Thymus (tissue), 2 donors: ENCODE results near the gene KRTAP2-2. TPM values are rescaled to one million over a fixed set of nuclear protein-coding genes. Genes with fewer than 3 reads are reported as not detected.

Source experiments
- polyA plus RNA-seq: library from polyadenylated mRNA; stranded (reverse); fragments of 200-250 nt; gene quantifications from one replicate; pipeline ENCODE4 v1.2.3, GENCODE V29; 2013
- total RNA-seq: library from RNA; stranded (reverse); fragments of 120-200 nt; gene quantifications from one replicate; pipeline ENCODE4 v1.2.4, GENCODE V29; 2013
- donor health status: healthy.

Gene KRTAP2-2
- total and polyA plus RNA-seq, 2 donors, result not detected

Other genes starting within 250 kb of the KRTAP2-2 start
Only the 30 nearest of the 37 such genes appear.
- gene KRT20, start 170.0 kb downstream of the KRTAP2-2 start, total RNA-seq, result 0.85 TPM
- 3.8 TPM for gene KRT20, start 170.0 kb downstream of the KRTAP2-2 start, polyA plus RNA-seq
- gene KRT23, start 117.6 kb downstream of the KRTAP2-2 start, total RNA-seq, result 1.5 TPM
- gene KRT23, start 117.6 kb downstream of the KRTAP2-2 start, polyA plus RNA-seq, result 30.7 TPM
- not detected for gene KRT39, start 88.3 kb downstream of the KRTAP2-2 start, total RNA-seq
- gene KRT39, start 88.3 kb downstream of the KRTAP2-2 start, polyA plus RNA-seq, result 0.23 TPM
- 0.09 TPM for gene KRT40, start 70.9 kb downstream of the KRTAP2-2 start, total RNA-seq
- 0.11 TPM for gene KRT40, start 70.9 kb downstream of the KRTAP2-2 start, polyA plus RNA-seq
- not detected for gene KRTAP3-3, start 61.1 kb downstream of the KRTAP2-2 start, total RNA-seq
- gene KRTAP3-3, start 61.1 kb downstream of the KRTAP2-2 start, polyA plus RNA-seq, result 0.87 TPM
- gene KRTAP3-2, start 55.3 kb downstream of the KRTAP2-2 start, total RNA-seq, result not detected
- gene KRTAP3-2, start 55.3 kb downstream of the KRTAP2-2 start, polyA plus RNA-seq, result 0.09 TPM
- gene KRTAP3-1, start 46.1 kb downstream of the KRTAP2-2 start, total RNA-seq, result not detected
- gene KRTAP3-1, start 46.1 kb downstream of the KRTAP2-2 start, polyA plus RNA-seq, result 0.09 TPM
- not detected for gene KRTAP1-5, start 28.0 kb downstream of the KRTAP2-2 start, total RNA-seq
- gene KRTAP1-5, start 28.0 kb downstream of the KRTAP2-2 start, polyA plus RNA-seq, result 0.05 TPM
- not detected for gene KRTAP1-4, start 25.0 kb downstream of the KRTAP2-2 start, total RNA-seq
- not detected for gene KRTAP1-4, start 25.0 kb downstream of the KRTAP2-2 start, polyA plus RNA-seq
- gene KRTAP1-3, start 20.4 kb downstream of the KRTAP2-2 start, total RNA-seq, result not detected
- not detected for gene KRTAP1-3, start 20.4 kb downstream of the KRTAP2-2 start, polyA plus RNA-seq
- gene KRTAP1-1, start 13.8 kb downstream of the KRTAP2-2 start, total RNA-seq, result not detected
- 0.14 TPM for gene KRTAP1-1, start 13.8 kb downstream of the KRTAP2-2 start, polyA plus RNA-seq
- gene KRTAP2-1, start 7.9 kb downstream of the KRTAP2-2 start, total RNA-seq, result not detected
- 0.05 TPM for gene KRTAP2-1, start 7.9 kb downstream of the KRTAP2-2 start, polyA plus RNA-seq
- gene KRTAP2-3, start 4.9 kb upstream of the KRTAP2-2 start, total RNA-seq, result not detected
- gene KRTAP2-3, start 4.9 kb upstream of the KRTAP2-2 start, polyA plus RNA-seq, result 0.18 TPM
- gene KRTAP2-4, start 10.6 kb upstream of the KRTAP2-2 start, total RNA-seq, result not detected
- gene KRTAP2-4, start 10.6 kb upstream of the KRTAP2-2 start, polyA plus RNA-seq, result not detected
- not detected for gene KRTAP4-7, start 28.9 kb upstream of the KRTAP2-2 start, total RNA-seq
- gene KRTAP4-7, start 28.9 kb upstream of the KRTAP2-2 start, polyA plus RNA-seq, result not detected
- not detected for gene KRTAP4-8, start 42.9 kb upstream of the KRTAP2-2 start, total RNA-seq
- gene KRTAP4-8, start 42.9 kb upstream of the KRTAP2-2 start, polyA plus RNA-seq, result 0.02 TPM
- not detected for gene KRTAP4-16, start 47.0 kb upstream of the KRTAP2-2 start, total RNA-seq
- not detected for gene KRTAP4-16, start 47.0 kb upstream of the KRTAP2-2 start, polyA plus RNA-seq
- gene KRTAP4-9, start 50.2 kb upstream of the KRTAP2-2 start, total RNA-seq, result not detected
- gene KRTAP4-9, start 50.2 kb upstream of the KRTAP2-2 start, polyA plus RNA-seq, result not detected
- not detected for gene KRTAP4-11, start 63.1 kb upstream of the KRTAP2-2 start, total RNA-seq
- not detected for gene KRTAP4-11, start 63.1 kb upstream of the KRTAP2-2 start, polyA plus RNA-seq
- gene KRTAP4-12, start 69.0 kb upstream of the KRTAP2-2 start, total RNA-seq, result not detected
- gene KRTAP4-12, start 69.0 kb upstream of the KRTAP2-2 start, polyA plus RNA-seq, result not detected
- not detected for gene KRTAP4-6, start 85.3 kb upstream of the KRTAP2-2 start, total RNA-seq
- not detected for gene KRTAP4-6, start 85.3 kb upstream of the KRTAP2-2 start, polyA plus RNA-seq
- not detected for gene KRTAP4-5, start 94.6 kb upstream of the KRTAP2-2 start, total RNA-seq
- not detected for gene KRTAP4-5, start 94.6 kb upstream of the KRTAP2-2 start, polyA plus RNA-seq
- gene KRTAP4-4, start 105.5 kb upstream of the KRTAP2-2 start, total RNA-seq, result not detected
- not detected for gene KRTAP4-4, start 105.5 kb upstream of the KRTAP2-2 start, polyA plus RNA-seq
- not detected for gene KRTAP4-3, start 113.0 kb upstream of the KRTAP2-2 start, total RNA-seq
- gene KRTAP4-3, start 113.0 kb upstream of the KRTAP2-2 start, polyA plus RNA-seq, result not detected
- gene KRTAP4-2, start 123.0 kb upstream of the KRTAP2-2 start, total RNA-seq, result not detected
- gene KRTAP4-2, start 123.0 kb upstream of the KRTAP2-2 start, polyA plus RNA-seq, result not detected
- not detected for gene KRTAP4-1, start 129.7 kb upstream of the KRTAP2-2 start, total RNA-seq
- gene KRTAP4-1, start 129.7 kb upstream of the KRTAP2-2 start, polyA plus RNA-seq, result not detected
- gene KRTAP9-1, start 134.7 kb upstream of the KRTAP2-2 start, total RNA-seq, result not detected
- gene KRTAP9-1, start 134.7 kb upstream of the KRTAP2-2 start, polyA plus RNA-seq, result not detected
- gene KRTAP9-2, start 171.4 kb upstream of the KRTAP2-2 start, total RNA-seq, result not detected
- gene KRTAP9-2, start 171.4 kb upstream of the KRTAP2-2 start, polyA plus RNA-seq, result not detected
- not detected for gene KRTAP9-3, start 177.2 kb upstream of the KRTAP2-2 start, total RNA-seq
- not detected for gene KRTAP9-3, start 177.2 kb upstream of the KRTAP2-2 start, polyA plus RNA-seq
- gene KRTAP9-8, start 182.8 kb upstream of the KRTAP2-2 start, total RNA-seq, result not detected
- gene KRTAP9-8, start 182.8 kb upstream of the KRTAP2-2 start, polyA plus RNA-seq, result 0.09 TPM